ENCODE data around the gene GALNTL6. TPM values are rescaled to one million over a fixed set of nuclear protein-coding genes. Genes with fewer than 3 reads are reported as not detected.

Gene GALNTL6
- total and polyA plus RNA-seq, 2 of the 4 experiments (the other 2 are of a cell fraction): under 0.01 TPM; not detected in 1

GRCh38 chr4:172705565-172705964 lies 892.4 kb downstream of the GALNTL6 start:
- Histone ChIP-seq H3K27me3 (ENCODE audit: control insufficient read depth, insufficient read depth, low read length) (no peaks in the 10 kb centered on the region), H3K36me3 (ENCODE audit: control insufficient read depth, insufficient read depth, low read length) (no peaks in the 10 kb centered on the region), H2AFZ (replicated peaks; ENCODE audit: low read length, poor library complexity) (no peak overlapping the region), H4K20me1 (ENCODE audit: insufficient read depth, low read length) (no peaks in the 10 kb centered on the region), H3K4ac (ENCODE audit: low read depth, low read length) (no peak overlapping the region), H4K8ac (ENCODE audit: low read depth in 2 of 2, low read length in 2 of 2) (no peak overlapping the region), H3K23ac (ENCODE audit: low read depth, low read length) (no peak overlapping the region), H2BK20ac (ENCODE audit: low read depth, low read length) (no peak overlapping the region), H3K9ac (ENCODE audit: low read depth, low read length) (no peak overlapping the region), H4K91ac (ENCODE audit: insufficient read depth, low read depth, low read length) (no peak overlapping the region), H3K4me1 (ENCODE audit: control insufficient read depth, insufficient read depth, low read length) (no peaks in the 10 kb centered on the region), H2AK9ac (replicated peaks; ENCODE audit: low read depth, low read length, poor library complexity) (no peak overlapping the region), H3K9me3 (ENCODE audit: control insufficient read depth, insufficient read depth, low read length) (peaks cover 4% of the 10 kb centered on the region; the same call in 1 of the 2 replicates), H3K9me1 (ENCODE audit: insufficient read depth, low read length) (no peaks in the 10 kb centered on the region), H3K4me2 (ENCODE audit: low read depth, low read length) (no peak overlapping the region), H3K18ac (ENCODE audit: low read depth, low read length) (no peak overlapping the region), H3K14ac (replicated peaks; ENCODE audit: low read depth, low read length) (no peak overlapping the region), H3K27ac (ENCODE audit: insufficient read depth, low read length) (no peak overlapping the region), H2BK5ac (ENCODE audit: low read depth, low read length, poor library complexity, severe bottlenecking) (no peak overlapping the region), H3K79me1 (ENCODE audit: low read depth in 1 of 2, low read length in 2 of 2) (no peaks in the 10 kb centered on the region), H3K4me3 (ENCODE audit: insufficient read depth, low read depth, low read length) (no peak overlapping the region), H2BK15ac (ENCODE audit: low read depth, low read length) (no peak overlapping the region), H2BK120ac (ENCODE audit: low read depth, low read length) (no peak overlapping the region), H3K56ac (ENCODE audit: extremely low read depth, insufficient read depth, low read length) (no peak overlapping the region), H2AK5ac (ENCODE audit: low read depth, low read length) (no peak overlapping the region), H4K5ac (ENCODE audit: low read depth, low read length) (no peak overlapping the region)
- in situ Hi-C loops (cut with MboI; ENCODE audit: low sequenced_read_pairs): no loop called here
- no TSS peak for BruUV-seq (replicated peaks)
- intact Hi-C loops (cut with micrococcal nuclease): no loop called here
- ChIA-PET POLR2A (ENCODE audit: unreplicated experiment) (no interaction called here), CTCF (interaction anchor here (0.6 to 1.0 kb wide), 2 partner anchors 24 to 162 kb away, joined by 3 to 4 read pairs; no protein-coding TSS in a partner anchor)
- TF ChIP-seq CHD1 (IDR thresholded peaks at IDR 0.05; ENCODE audit: low read depth, low read length): no peak
- TF ChIP-seq MXI1 (IDR thresholded peaks at IDR 0.05; ENCODE audit: borderline replicate concordance, low read depth, low read length): no peak
- no peak for TF ChIP-seq CEBPB (IDR thresholded peaks at IDR 0.05; ENCODE audit: low read depth, low read length)
- no peak for TF ChIP-seq BHLHE40 (IDR thresholded peaks at IDR 0.05; ENCODE audit: low read depth, low read length)
- no peak for TF ChIP-seq CTCF (conservative IDR thresholded peaks at IDR 0.05; ENCODE audit: low read depth, low read length)
- no peak for TF ChIP-seq MAZ (IDR thresholded peaks at IDR 0.05; ENCODE audit: borderline replicate concordance, low read depth, low read length)
- no peak for TF ChIP-seq RAD21 (IDR thresholded peaks at IDR 0.05; ENCODE audit: low read length)
- no peak for TF ChIP-seq SMC3 (IDR thresholded peaks at IDR 0.05; ENCODE audit: low read depth, low read length)
- TF ChIP-seq MAFK (IDR thresholded peaks at IDR 0.05; ENCODE audit: low read depth, low read length): no peak
- TF ChIP-seq ELK1 (IDR thresholded peaks at IDR 0.05; ENCODE audit: borderline replicate concordance, low read depth, low read length): no peak
- TF ChIP-seq POLR2A (IDR thresholded peaks at IDR 0.05; ENCODE audit: low read depth, low read length): no peak
- TF ChIP-seq FOS (IDR thresholded peaks at IDR 0.05; ENCODE audit: low read depth, low read length): no peak
- TF ChIP-seq USF2 (IDR thresholded peaks at IDR 0.05; ENCODE audit: low read depth, low read length): no peak
- TF ChIP-seq RFX5 (IDR thresholded peaks at IDR 0.05; ENCODE audit: low read depth, low read length): no peak
- DNase-seq (no peak), ATAC-seq (ENCODE audit: low read depth) (no peak)
- dilution Hi-C loops (cut with HindIII; ENCODE audit: low sequenced_read_pairs, unreplicated experiment): no loop called here
